Transverse colon (tissue), 4 donors: ENCODE data around the gene SEMA3A. TPM values are rescaled to one million over a fixed set of nuclear protein-coding genes. Genes with fewer than 3 reads are reported as not detected.

Experiments used
- DNase-seq: peaks from one replicate; pipeline ENCODE4 v3.0.0-alpha.2; 2019
- H3K27ac ChIP-seq, 4 donors: fragments of 200-600 bp; sonication (generic); 2 replicates each; pipeline ENCODE4 v1.5.1; 2016 to 2018; ENCODE audit warnings: inconsistent platforms in 4 of 4
- H3K27me3 ChIP-seq: fragments of 200-600 bp; sonication (generic); 2 replicates; pipeline ENCODE4 v1.5.1; 2017; ENCODE audit warnings: inconsistent platforms
- H3K36me3 ChIP-seq, 4 donors: fragments of 200-600 bp; sonication (generic); 2 replicates each; pipeline ENCODE4 v1.5.1; 2017 to 2019; ENCODE audit warnings: inconsistent platforms in 4 of 4
- H3K4me1 ChIP-seq, 4 donors: fragments of 200-600 bp; sonication (generic); 2 replicates each; pipeline ENCODE4 v1.5.1; 2017 to 2020; ENCODE audit warnings: inconsistent platforms in 4 of 4
- H3K4me3 ChIP-seq, 4 donors: fragments of 200-600 bp; sonication (generic); 1 replicate in 1 of 4; 2 replicates in 3 of 4; pipeline versions ENCODE4 v1.5.1 to v1.6.1; 2017 to 2019; ENCODE audit warnings: inconsistent platforms in 4 of 4
- H3K9me3 ChIP-seq, 2 donors: fragments of 200-600 bp; sonication (generic); 2 replicates each; pipeline ENCODE4 v1.5.1; 2017 to 2019; ENCODE audit warnings: inconsistent platforms in 2 of 2
- CTCF ChIP-seq, 5 experiments: fragments of 200-600 bp in 3 of 5; fragments of 450-650 bp in 2 of 5; sonication (generic) in 3 of 5; IDR thresholded peaks; 1 replicate in 2 of 5; 2 replicates in 3 of 5; pipeline ENCODE4 v1.5.1; 2016 to 2017; ENCODE audit warnings: antibody characterized with exemption in 5 of 5, inconsistent platforms in 3 of 5, mild to moderate bottlenecking in 2 of 5, moderate library complexity in 1 of 5
- EP300 ChIP-seq: sonication (generic); formaldehyde crosslinking; IDR thresholded peaks from one replicate; pipeline ENCODE4 v1.6.1; 2017; ENCODE audit warnings: antibody characterized with exemption, low read depth
- POLR2A ChIP-seq: fragments of 450-650 bp; IDR thresholded peaks from one replicate; pipeline ENCODE4 v1.6.1; 2016; ENCODE audit warnings: antibody characterized with exemption, mild to moderate bottlenecking, moderate library complexity
- POLR2AphosphoS5 ChIP-seq, 3 donors: sonication (generic); formaldehyde crosslinking; IDR thresholded peaks; one replicate each; pipeline ENCODE4 v1.6.1; 2016; ENCODE audit warnings: antibody characterized with exemption in 3 of 3
- whole genome bisulfite sequencing, 2 donors: methylation state at CpG; one replicate each; pipeline ENCODE4 v1.1.5; 2018; ENCODE audit warnings: low coverage in 1 of 2; 5-methylcytosine and 5-hydroxymethylcytosine counted together
- in situ Hi-C, 4 donors: fragments of 200-750 bp; cut with MboI; loops; one replicate each; pipeline versions ENCODE4 v1.15.0 to v1.15.1; 2017; ENCODE audit warnings: low sequenced_read_pairs in 3 of 4, low pct_ligation_motif_present in 1 of 4, low pct_unique_long_range_greater_than_20kb in 1 of 4
- intact Hi-C: fragments of 100-400 bp; cut with DNase I; formaldehyde crosslinking; loops from one replicate; pipeline ENCODE4 v1.15.1; 2023; ENCODE audit warnings: low total_unique reads
- total RNA-seq, 4 donors: library from RNA; depleted of rRNA; stranded (reverse); fragments of >200 nt; gene quantifications; one replicate each; pipeline ENCODE4 v1.1.0, GENCODE V29; 2016

SEMA3A gene
- total RNA-seq, 4 donors from 2014 or later, result 1.00 to 8.3 (median 4.7) TPM

GRCh38 chr7:84236398-84236797 is 41.8 kb upstream of the SEMA3A start:
- H3K4me1 ChIP-seq, result no peaks in the 10 kb centered on the region
- TF ChIP-seq POLR2AphosphoS5 (IDR thresholded peaks at IDR 0.05) (no peak), POLR2A (no peak), CTCF (IDR thresholded peaks at IDR 0.05) (no peak), EP300 (no peak)
- in situ Hi-C loops, result no loop called here
- no peak for DNase-seq
- intact Hi-C loops, result no loop called here
- no peaks in the 10 kb centered on the region for H3K27me3 ChIP-seq
- no peak overlapping the region for H3K4me3 ChIP-seq
- no peaks in the 10 kb centered on the region for H3K36me3 ChIP-seq
- no peak overlapping the region for H3K27ac ChIP-seq
- 81 to 85% methylated on average over 3 of the region's 3 CpGs for WGBS, 2 donors
- no peaks in the 10 kb centered on the region for H3K9me3 ChIP-seq

- TF ChIP-seq POLR2A, result no peak
- TF ChIP-seq CTCF (IDR thresholded peaks at IDR 0.05), result peak in 1 of 5 experiments; percentile 7
- intact Hi-C loops (no loop called here), in situ Hi-C loops (no loop called here)
- no peak for DNase-seq
- Histone ChIP-seq H3K27me3 (no peaks in the 10 kb centered on the region), H3K27ac (no peak overlapping the region), H3K36me3 (no peaks in the 10 kb centered on the region), H3K4me3 (no peak overlapping the region), H3K9me3 (no peaks in the 10 kb centered on the region), H3K4me1 (no peaks in the 10 kb centered on the region)
- 22 to 40% methylated on average over 1 of the region's 1 CpG for WGBS, 2 donors
Measured at GRCh38 chr7:84232646-84233045, 38.1 kb upstream of the SEMA3A start.

- Histone ChIP-seq H3K27me3 (no peaks in the 10 kb centered on the region), H3K4me3 (no peak overlapping the region), H3K9me3 (no peaks in the 10 kb centered on the region), H3K27ac (peak overlapping the region in 2 of 4 donors; percentile 3 to 40), H3K4me1 (no peaks in the 10 kb centered on the region), H3K36me3 (no peaks in the 10 kb centered on the region)
- TF ChIP-seq CTCF (IDR thresholded peaks at IDR 0.05) (no peak), EP300 (no peak), POLR2AphosphoS5 (IDR thresholded peaks at IDR 0.05) (no peak), POLR2A (no peak)
- in situ Hi-C loops (no loop called here), intact Hi-C loops (no loop called here)
- DNase-seq, result no peak
Measured at GRCh38 chr7:84231157-84231556, 36.6 kb upstream of the SEMA3A start.

GRCh38 chr7:84230491-84230890 is 35.9 kb upstream of the SEMA3A start:
- H3K27ac ChIP-seq, result no peak overlapping the region
- no peaks in the 10 kb centered on the region for H3K36me3 ChIP-seq
- H3K27me3 ChIP-seq, result no peaks in the 10 kb centered on the region
- TF ChIP-seq POLR2A, result no peak
- TF ChIP-seq POLR2AphosphoS5 (IDR thresholded peaks at IDR 0.05), result no peak
- no peak for TF ChIP-seq CTCF (IDR thresholded peaks at IDR 0.05)
- no peak for TF ChIP-seq EP300
- no peak overlapping the region for H3K4me3 ChIP-seq
- in situ Hi-C loops (no loop called here), intact Hi-C loops (no loop called here)
- no peaks in the 10 kb centered on the region for H3K4me1 ChIP-seq
- WGBS, 2 donors, result 85 to 96% methylated on average over 3 of the region's 3 CpGs
- DNase-seq, result no peak
- no peaks in the 10 kb centered on the region for H3K9me3 ChIP-seq
